Astrocyte (in vitro differentiated cells and primary cell): ENCODE measurements around the gene ENG. TPM values are rescaled to one million over a fixed set of nuclear protein-coding genes. Genes with fewer than 3 reads are reported as not detected.
A peak's percentile ranks its signal among the peaks of the same experiment; 100 is the strongest.
"Not testable (repeated sequence)": the region's sequence is repeated elsewhere in the genome, so short reads cannot be mapped to it uniquely, and the experiment has no call there.

ENCODE experiments used
- DNase-seq: peaks from one replicate; pipeline ENCODE4 v3.0.0-alpha.2; 2010; ENCODE audit warnings: low read depth
- FAIRE-seq: peaks from 2 replicates; lab custom pipeline; 2011; peaks lifted over from hg19 to GRCh38; lab: Jason Lieb, UNC
- H2AFZ ChIP-seq: 2 replicates; pipeline ENCODE4 v1.6.0; 2012; ENCODE audit warnings: low read depth, low read length, inconsistent platforms
- H3K27ac ChIP-seq: 2 replicates; pipeline ENCODE4 v1.5.1; 2011; ENCODE audit warnings: low read depth, low read length, inconsistent platforms
- H3K27me3 ChIP-seq: 2 replicates; pipeline ENCODE4 v1.6.0; 2011; ENCODE audit warnings: low read length, inconsistent platforms; ENCODE audit not compliant: insufficient read depth
- H3K36me3 ChIP-seq: 2 replicates; pipeline ENCODE4 v1.5.1; 2011; ENCODE audit warnings: low read length, inconsistent platforms; ENCODE audit not compliant: insufficient read depth
- H3K4me1 ChIP-seq: 2 replicates; pipeline ENCODE4 v1.5.1; 2011; ENCODE audit warnings: low read length, inconsistent platforms; ENCODE audit not compliant: insufficient read depth
- H3K4me2 ChIP-seq: 2 replicates; pipeline ENCODE4 v1.6.0; 2012; ENCODE audit warnings: low read length, inconsistent platforms
- H3K4me3 ChIP-seq: 2 replicates; pipeline ENCODE4 v1.5.1; 2011; ENCODE audit warnings: low read depth, mild to moderate bottlenecking, low read length, inconsistent platforms; ENCODE audit not compliant: insufficient read depth
- H3K79me2 ChIP-seq: 2 replicates; pipeline ENCODE4 v1.6.0; 2012; ENCODE audit warnings: mild to moderate bottlenecking, low read length, inconsistent platforms; ENCODE audit not compliant: insufficient read depth
- H3K9ac ChIP-seq: 2 replicates; pipeline ENCODE4 v1.6.0; 2012; ENCODE audit warnings: mild to moderate bottlenecking, low read length, inconsistent platforms
- H3K9me3 ChIP-seq: 2 replicates; pipeline ENCODE4 v1.5.1; 2012; ENCODE audit warnings: low read depth, mild to moderate bottlenecking, low read length, inconsistent platforms; ENCODE audit not compliant: insufficient read depth
- H4K20me1 ChIP-seq: 2 replicates; pipeline ENCODE4 v1.6.0; 2012; ENCODE audit warnings: low read length, inconsistent platforms; ENCODE audit not compliant: insufficient read depth
- H3K27ac Mint-ChIP-seq: one replicate; pipeline ENCODE4 v1.8.0; 2021; ENCODE audit warnings: mild to moderate bottlenecking, mixed read lengths; ENCODE audit not compliant: unreplicated experiment
- H3K27me3 Mint-ChIP-seq: one replicate; pipeline ENCODE4 v1.8.0; 2021; ENCODE audit warnings: low read depth, mixed read lengths; ENCODE audit not compliant: unreplicated experiment
- H3K36me3 Mint-ChIP-seq: one replicate; pipeline ENCODE4 v1.8.0; 2021; ENCODE audit warnings: low read depth, mixed read lengths; ENCODE audit not compliant: unreplicated experiment
- H3K4me1 Mint-ChIP-seq: one replicate; pipeline ENCODE4 v1.8.0; 2021; ENCODE audit warnings: low read depth, mixed read lengths; ENCODE audit not compliant: unreplicated experiment
- H3K4me3 Mint-ChIP-seq: one replicate; pipeline ENCODE4 v1.8.0; 2021; ENCODE audit warnings: mild to moderate bottlenecking, moderate library complexity, mixed read lengths; ENCODE audit not compliant: unreplicated experiment
- H3K9me3 Mint-ChIP-seq: one replicate; pipeline ENCODE4 v1.8.0; 2021; ENCODE audit warnings: mild to moderate bottlenecking, mixed read lengths; ENCODE audit not compliant: unreplicated experiment
- CTCF ChIP-seq: IDR thresholded peaks from 2 replicates; pipeline ENCODE4 v1.5.1; 2011; ENCODE audit warnings: low read depth, mild to moderate bottlenecking, inconsistent platforms, low read length, moderate library complexity; ENCODE audit not compliant: insufficient read depth
- EZH2 ChIP-seq: IDR thresholded peaks from 2 replicates; pipeline ENCODE4 v1.6.1; 2012; ENCODE audit warnings: mild to moderate bottlenecking, low read length, inconsistent platforms; ENCODE audit not compliant: insufficient read depth
- total RNA-seq: library from RNA; stranded (reverse); gene quantifications from 2 replicates; pipeline ENCODE4 v1.2.1, GENCODE V29; 2021

The ENG gene
- total RNA-seq, 1 donor from 2014 or later: 1.2 TPM

DNA sequence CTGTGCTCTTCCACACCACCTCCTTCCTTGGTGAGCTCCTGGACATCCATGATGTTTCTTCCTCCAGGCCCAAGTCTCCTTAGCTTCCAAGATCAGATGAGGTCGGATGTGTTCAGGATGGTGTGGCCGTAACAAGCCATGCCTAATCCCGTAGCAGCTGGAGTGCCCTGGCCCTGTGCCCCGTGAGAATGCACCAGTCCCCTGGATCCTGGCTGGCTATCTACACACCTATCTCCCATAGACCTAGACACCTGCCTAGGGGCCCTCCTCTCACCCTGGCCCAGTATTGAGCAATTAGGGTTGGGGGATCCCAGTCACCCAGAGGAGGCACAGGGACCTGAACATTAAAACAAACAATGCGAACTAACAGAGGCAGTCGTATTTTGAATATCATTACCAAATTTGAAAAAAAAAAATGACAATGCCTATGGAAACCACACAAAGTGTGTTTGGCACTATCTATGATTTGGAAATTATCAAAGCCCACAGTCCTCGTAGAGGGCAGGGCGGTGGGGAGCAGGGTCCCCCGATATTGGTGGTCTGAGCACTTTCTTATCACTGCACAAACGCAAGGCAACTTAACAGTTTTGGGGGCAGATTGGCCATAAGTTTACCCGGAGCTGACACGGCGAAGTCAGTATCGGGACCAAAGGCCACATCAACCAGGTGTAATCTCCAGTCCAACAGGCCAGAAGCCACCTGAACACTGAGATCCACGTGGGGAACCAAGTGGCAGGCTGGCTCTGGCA, 13.2 kb downstream of the ENG start:
- no peak overlapping the region for H3K4me2 ChIP-seq
- H3K9me3 ChIP-seq: no peaks in the 10 kb centered on the region
- Mint-ChIP-seq H3K4me3 (no peak overlapping the region), H3K9me3 (no peaks in the 10 kb centered on the region), H3K27ac (no peak overlapping the region), H3K27me3 (no peaks in the 10 kb centered on the region), H3K4me1 (peaks cover 18% of the 10 kb centered on the region), H3K36me3 (no peaks in the 10 kb centered on the region)
- DNase-seq: no peak
- H3K79me2 ChIP-seq: peaks cover 27% of the 10 kb centered on the region
- no peak overlapping the region for H2AFZ ChIP-seq
- H3K36me3 ChIP-seq: no peaks in the 10 kb centered on the region
- TF ChIP-seq CTCF (no peak), EZH2 (no peak)
- H4K20me1 ChIP-seq: no peaks in the 10 kb centered on the region
- H3K27ac ChIP-seq: no peak overlapping the region
- peaks cover 47% of the 10 kb centered on the region for H3K4me1 ChIP-seq
- no peak overlapping the region for H3K9ac ChIP-seq
- no peaks in the 10 kb centered on the region for H3K27me3 ChIP-seq
- no peak for FAIRE-seq
- no peak overlapping the region for H3K4me3 ChIP-seq

DNA sequence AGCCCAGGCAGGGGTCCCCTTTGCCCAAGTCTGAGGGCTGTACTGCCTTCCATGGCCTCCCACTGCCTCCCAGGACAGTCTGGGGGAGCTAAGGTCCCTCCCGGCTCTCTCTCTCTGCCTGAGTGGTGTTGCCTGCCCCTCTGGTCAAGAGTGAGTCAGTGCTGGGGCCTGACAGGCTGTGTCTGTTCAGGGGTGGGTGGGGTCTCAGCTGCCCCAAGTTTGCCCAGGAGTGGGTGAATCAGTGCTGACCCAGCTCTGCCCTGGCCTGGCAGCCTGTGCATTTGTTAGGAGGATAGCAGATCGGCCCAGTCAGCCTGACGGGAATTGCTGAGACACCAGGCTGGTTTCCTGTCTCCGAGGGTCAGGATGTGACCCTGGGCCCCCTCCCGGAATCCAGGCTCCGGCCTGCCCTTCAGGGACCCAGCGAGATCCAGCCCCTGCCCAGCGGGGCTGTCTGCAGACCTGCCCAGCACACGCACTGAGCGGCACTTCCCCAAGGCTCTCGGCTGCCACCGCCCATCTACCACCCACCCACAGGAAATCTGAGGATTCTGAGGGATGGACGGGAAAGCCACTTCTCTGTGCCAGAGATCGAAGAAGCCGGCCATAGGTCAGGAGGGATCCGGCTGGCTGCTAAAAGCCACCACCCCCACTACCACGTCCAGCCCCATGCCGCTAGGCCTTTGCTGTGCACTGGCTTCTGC, 15.9 kb downstream of the ENG start:
- Histone ChIP-seq H3K4me2 (peak overlapping the region; percentile 77), H4K20me1 (no peaks in the 10 kb centered on the region), H2AFZ (peak overlapping the region; percentile 43), H3K4me1 (peaks cover 42% of the 10 kb centered on the region), H3K9ac (peak overlapping the region; percentile 72), H3K27me3 (no peaks in the 10 kb centered on the region), H3K27ac (peak overlapping the region; percentile 72), H3K79me2 (peaks cover 26% of the 10 kb centered on the region), H3K9me3 (no peaks in the 10 kb centered on the region), H3K36me3 (no peaks in the 10 kb centered on the region), H3K4me3 (no peak overlapping the region)
- DNase-seq: peak; percentile 90
- TF ChIP-seq EZH2 (no peak), CTCF (no peak)
- H3K36me3 Mint-ChIP-seq: no peaks in the 10 kb centered on the region
- peak; percentile 58 for FAIRE-seq
- H3K4me3 Mint-ChIP-seq: no peak overlapping the region
- H3K9me3 Mint-ChIP-seq: no peaks in the 10 kb centered on the region
- no peaks in the 10 kb centered on the region for H3K27me3 Mint-ChIP-seq
- peaks cover 22% of the 10 kb centered on the region for H3K4me1 Mint-ChIP-seq
- H3K27ac Mint-ChIP-seq: peak overlapping the region; percentile 26

DNA sequence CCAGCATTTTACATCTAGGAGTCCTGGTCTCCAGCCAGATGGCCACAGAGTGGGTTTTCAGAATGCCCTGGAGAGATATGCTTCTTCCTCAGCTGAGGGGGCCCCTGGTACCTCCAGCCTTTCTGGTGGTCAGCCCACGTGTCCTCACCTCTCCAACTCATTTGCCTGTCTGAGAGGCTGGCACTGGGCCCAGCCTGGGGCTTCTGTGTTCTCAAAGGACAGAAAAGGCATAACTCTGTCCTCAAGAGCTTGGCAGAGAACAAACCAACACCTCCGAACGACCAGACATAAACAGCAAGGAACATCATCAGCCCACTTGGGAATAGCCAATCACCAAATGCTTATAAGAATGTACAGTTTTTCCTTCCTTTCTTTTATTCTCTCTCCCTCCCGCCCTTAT, 17.1 kb downstream of the ENG start:
- no peaks in the 10 kb centered on the region for H3K36me3 ChIP-seq
- no peak overlapping the region for H2AFZ ChIP-seq
- peaks cover 42% of the 10 kb centered on the region for H3K4me1 ChIP-seq
- Mint-ChIP-seq H3K27ac (no peak overlapping the region), H3K36me3 (no peaks in the 10 kb centered on the region), H3K27me3 (no peaks in the 10 kb centered on the region), H3K9me3 (no peaks in the 10 kb centered on the region), H3K4me1 (peaks cover 22% of the 10 kb centered on the region), H3K4me3 (no peak overlapping the region)
- H3K4me2 ChIP-seq: peak overlapping the region; percentile 77
- H3K27ac ChIP-seq: no peak overlapping the region
- H3K79me2 ChIP-seq: peaks cover 28% of the 10 kb centered on the region
- TF ChIP-seq CTCF (no peak), EZH2 (no peak)
- H3K4me3 ChIP-seq: no peak overlapping the region
- H3K9ac ChIP-seq: no peak overlapping the region
- no peak for FAIRE-seq
- no peaks in the 10 kb centered on the region for H3K9me3 ChIP-seq
- no peak for DNase-seq
- no peaks in the 10 kb centered on the region for H3K27me3 ChIP-seq
- H4K20me1 ChIP-seq: no peaks in the 10 kb centered on the region

- DNase-seq, H3K4me3 Mint-ChIP-seq, H3K27ac Mint-ChIP-seq, H3K9me3 ChIP-seq, H3K4me3 ChIP-seq, H3K27me3 ChIP-seq, H3K27me3 Mint-ChIP-seq, H4K20me1 ChIP-seq, H3K36me3 Mint-ChIP-seq, FAIRE-seq, H3K36me3 ChIP-seq, H3K9me3 Mint-ChIP-seq: not testable (repeated sequence)
- peak overlapping the region; percentile 69 for H3K27ac ChIP-seq
- H3K9ac ChIP-seq: peak overlapping the region; percentile 69
- H3K4me2 ChIP-seq: peak overlapping the region; percentile 75
- peak overlapping the region; percentile 21 for H2AFZ ChIP-seq
- H3K79me2 ChIP-seq: peaks cover 28% of the 10 kb centered on the region
- H3K4me1 ChIP-seq: peaks cover 45% of the 10 kb centered on the region
- peaks cover 22% of the 10 kb centered on the region for H3K4me1 Mint-ChIP-seq
Measured at GRCh38 chr9:127836561-127836960, 17.9 kb downstream of the ENG start.
